Breast epithelium (tissue), 3 donors: ENCODE data around the gene EPHB2.

Experiments used
- POLR2A ChIP-seq: fragments of 450-650 bp; IDR thresholded peaks from one replicate; pipeline ENCODE4 v1.6.1; 2016; ENCODE audit warnings: antibody characterized with exemption, mild to moderate bottlenecking, moderate library complexity
- POLR2AphosphoS5 ChIP-seq, 3 donors: sonication (generic); formaldehyde crosslinking; IDR thresholded peaks; one replicate each; pipeline ENCODE4 v1.6.1; 2017; ENCODE audit warnings: antibody characterized with exemption in 3 of 3
- TF ChIP-seq, protein P1 (sequence below), 3 donors: fragments of 450-650 bp; IDR thresholded peaks; one replicate each; pipeline ENCODE4 v1.5.1; 2016 to 2017; ENCODE audit warnings: antibody characterized with exemption in 3 of 3, mild to moderate bottlenecking in 3 of 3, moderate library complexity in 3 of 3

DNA sequence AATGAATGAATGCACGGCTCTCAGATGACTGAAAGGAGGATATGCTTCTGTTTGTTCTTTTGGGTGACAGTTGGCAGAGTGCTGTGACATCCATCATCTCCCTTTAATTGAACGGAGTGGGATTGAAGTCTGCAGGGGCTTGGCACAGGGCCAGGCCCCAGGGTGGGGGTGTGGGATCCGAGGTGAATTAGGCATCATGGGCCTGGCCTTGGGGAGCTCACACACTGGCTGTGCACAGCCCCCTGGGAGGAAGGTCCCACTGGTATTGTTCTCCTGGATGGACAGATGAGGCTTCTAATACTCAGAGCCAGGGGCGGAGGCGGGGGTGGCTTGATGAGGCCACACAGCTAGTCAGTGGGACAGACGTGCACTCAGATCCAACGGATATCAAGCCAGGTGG is 19.3 kb downstream of the EPHB2 start:
- TF ChIP-seq, protein P1, sequence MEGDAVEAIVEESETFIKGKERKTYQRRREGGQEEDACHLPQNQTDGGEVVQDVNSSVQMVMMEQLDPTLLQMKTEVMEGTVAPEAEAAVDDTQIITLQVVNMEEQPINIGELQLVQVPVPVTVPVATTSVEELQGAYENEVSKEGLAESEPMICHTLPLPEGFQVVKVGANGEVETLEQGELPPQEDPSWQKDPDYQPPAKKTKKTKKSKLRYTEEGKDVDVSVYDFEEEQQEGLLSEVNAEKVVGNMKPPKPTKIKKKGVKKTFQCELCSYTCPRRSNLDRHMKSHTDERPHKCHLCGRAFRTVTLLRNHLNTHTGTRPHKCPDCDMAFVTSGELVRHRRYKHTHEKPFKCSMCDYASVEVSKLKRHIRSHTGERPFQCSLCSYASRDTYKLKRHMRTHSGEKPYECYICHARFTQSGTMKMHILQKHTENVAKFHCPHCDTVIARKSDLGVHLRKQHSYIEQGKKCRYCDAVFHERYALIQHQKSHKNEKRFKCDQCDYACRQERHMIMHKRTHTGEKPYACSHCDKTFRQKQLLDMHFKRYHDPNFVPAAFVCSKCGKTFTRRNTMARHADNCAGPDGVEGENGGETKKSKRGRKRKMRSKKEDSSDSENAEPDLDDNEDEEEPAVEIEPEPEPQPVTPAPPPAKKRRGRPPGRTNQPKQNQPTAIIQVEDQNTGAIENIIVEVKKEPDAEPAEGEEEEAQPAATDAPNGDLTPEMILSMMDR (IDR thresholded peaks at IDR 0.05) = no peak
- TF ChIP-seq POLR2AphosphoS5 (IDR thresholded peaks at IDR 0.05) (no peak), POLR2A (no peak)
